Measurements from ENCODE around the gene KLHL4.
"Not testable (repeated sequence)": the region's sequence is repeated elsewhere in the genome, so short reads cannot be mapped to it uniquely, and the experiment has no call there.

KLHL4 gene

DNA sequence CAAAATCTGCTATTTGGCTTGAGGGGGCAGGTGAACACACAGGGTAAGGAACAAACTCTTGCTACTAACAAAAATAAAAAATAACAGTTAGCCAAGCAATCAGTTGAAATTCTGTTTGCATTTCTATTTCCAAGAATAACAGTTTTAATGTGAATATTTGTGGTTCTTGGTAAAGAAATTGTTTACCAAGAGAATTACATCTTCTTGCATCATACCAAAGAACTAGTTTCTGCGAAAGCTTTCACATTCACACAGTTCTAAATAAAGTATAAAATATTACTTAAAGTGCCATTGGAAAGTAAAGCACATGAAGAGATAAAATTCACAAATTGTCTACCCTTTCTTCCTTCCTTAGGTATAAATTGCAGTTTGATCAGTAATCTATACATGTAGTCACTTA lies 54.4 kb downstream of the KLHL4 start:
- Histone ChIP-seq H3K9me3 (ENCODE audit: control insufficient read depth, insufficient read depth, low read depth, low read length) (no peaks in the 10 kb centered on the region), H3K9ac (ENCODE audit: low read length) (no peak overlapping the region), H3K4me3 (ENCODE audit: low read depth, low read length) (no peak overlapping the region), H3K27me3 (ENCODE audit: control insufficient read depth, insufficient read depth, low read length) (no peaks in the 10 kb centered on the region), H3K36me3 (ENCODE audit: control insufficient read depth, insufficient read depth, low read length) (no peaks in the 10 kb centered on the region), H3K27ac (ENCODE audit: low read depth, low read length) (no peak overlapping the region), H3K4me1 (ENCODE audit: control insufficient read depth, insufficient read depth, low read length) (no peaks in the 10 kb centered on the region)

DNA sequence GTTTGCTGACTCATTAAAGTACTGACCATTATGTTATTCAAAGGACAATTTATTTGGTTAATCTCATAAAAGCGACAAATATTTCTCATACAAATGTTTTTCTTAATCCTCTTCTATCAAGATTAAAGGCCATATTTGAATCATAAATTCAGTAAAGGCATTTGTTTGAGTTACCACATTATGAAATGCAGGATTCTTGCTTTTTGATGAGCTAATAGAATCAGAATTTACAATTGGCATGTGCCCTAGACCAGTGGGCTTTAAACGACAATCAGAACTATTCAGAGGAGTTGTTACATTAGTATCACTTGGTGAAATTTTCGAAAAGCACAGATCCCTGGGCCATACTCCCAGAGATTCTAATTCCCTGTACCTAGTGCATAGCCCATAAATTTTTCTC lies 55.3 kb downstream of the KLHL4 start:
- Histone ChIP-seq H3K4me1 (ENCODE audit: control insufficient read depth, insufficient read depth, low read length) (no peaks in the 10 kb centered on the region), H3K9me3 (ENCODE audit: control insufficient read depth, insufficient read depth, low read depth, low read length) (no peaks in the 10 kb centered on the region), H3K4me3 (ENCODE audit: low read depth, low read length) (no peak overlapping the region), H3K9ac (ENCODE audit: low read length) (no peak overlapping the region), H3K36me3 (ENCODE audit: control insufficient read depth, insufficient read depth, low read length) (no peaks in the 10 kb centered on the region), H3K27me3 (ENCODE audit: control insufficient read depth, insufficient read depth, low read length) (no peaks in the 10 kb centered on the region), H3K27ac (ENCODE audit: low read depth, low read length) (no peak overlapping the region)

DNA sequence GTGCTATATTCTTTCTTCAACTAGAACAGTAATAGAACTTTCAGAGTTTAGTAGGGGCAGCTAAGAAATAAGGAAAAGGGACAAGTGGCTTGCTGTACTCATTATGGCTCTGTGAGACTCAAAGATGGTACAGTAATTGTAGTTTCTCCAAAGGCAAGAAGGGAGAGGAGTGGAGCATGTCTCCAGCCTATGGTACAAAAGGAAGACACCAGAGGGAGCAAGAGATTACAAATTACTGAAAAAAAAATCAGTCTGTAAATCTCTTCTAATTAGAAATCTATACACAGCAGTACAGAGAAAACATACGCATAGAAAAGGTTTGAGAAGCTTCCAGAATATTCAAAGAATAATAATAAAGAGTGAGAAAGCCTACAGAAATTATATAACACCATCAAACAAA lies 61.4 kb downstream of the KLHL4 start:
- no peak overlapping the region for H3K9ac ChIP-seq (ENCODE audit: low read length)
- H3K9me3 ChIP-seq (ENCODE audit: control insufficient read depth, insufficient read depth, low read depth, low read length), result 0 out of 2 replicates have a peak, but pooled peaks cover 3% of the 10 kb centered on the region
- no peak overlapping the region for H3K4me3 ChIP-seq (ENCODE audit: low read depth, low read length)
- no peaks in the 10 kb centered on the region for H3K36me3 ChIP-seq (ENCODE audit: control insufficient read depth, insufficient read depth, low read length)
- H3K4me1 ChIP-seq (ENCODE audit: control insufficient read depth, insufficient read depth, low read length), result peaks cover 8% of the 10 kb centered on the region
- no peak overlapping the region for H3K27ac ChIP-seq (ENCODE audit: low read depth, low read length)
- H3K27me3 ChIP-seq (ENCODE audit: control insufficient read depth, insufficient read depth, low read length), result no peaks in the 10 kb centered on the region

DNA sequence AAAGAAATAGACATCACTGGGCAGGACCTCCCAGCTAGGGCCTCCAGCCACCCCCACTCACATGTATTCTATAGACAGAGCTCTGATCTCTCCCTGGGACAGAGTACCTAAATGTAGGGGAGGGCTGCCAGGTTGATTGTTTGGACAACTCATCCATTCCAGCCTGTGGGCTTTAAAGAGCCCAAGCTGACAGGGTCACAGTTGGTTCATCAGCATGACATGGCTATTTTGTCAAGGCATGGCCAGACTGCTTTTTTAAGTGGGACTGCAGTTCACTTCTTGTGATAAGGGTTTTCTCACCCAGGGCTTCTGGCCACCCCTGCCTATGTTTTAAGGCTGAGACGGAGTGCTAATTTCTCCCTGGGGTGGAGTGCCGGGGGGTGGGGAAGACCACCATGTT lies 63.3 kb downstream of the KLHL4 start:
- Histone ChIP-seq H3K4me3 (ENCODE audit: low read depth, low read length) (no peak overlapping the region), H3K36me3 (ENCODE audit: control insufficient read depth, insufficient read depth, low read length) (no peaks in the 10 kb centered on the region), H3K4me1 (ENCODE audit: control insufficient read depth, insufficient read depth, low read length) (peaks cover 8% of the 10 kb centered on the region), H3K9me3 (ENCODE audit: control insufficient read depth, insufficient read depth, low read depth, low read length) (0 out of 2 replicates have a peak, but pooled peaks cover 5% of the 10 kb centered on the region), H3K27ac (ENCODE audit: low read depth, low read length) (0 out of 2 replicates have a peak overlapping the region, but pooled peaks have one; percentile 12), H3K9ac (ENCODE audit: low read length) (no peak overlapping the region), H3K27me3 (ENCODE audit: control insufficient read depth, insufficient read depth, low read length) (no peaks in the 10 kb centered on the region)

DNA sequence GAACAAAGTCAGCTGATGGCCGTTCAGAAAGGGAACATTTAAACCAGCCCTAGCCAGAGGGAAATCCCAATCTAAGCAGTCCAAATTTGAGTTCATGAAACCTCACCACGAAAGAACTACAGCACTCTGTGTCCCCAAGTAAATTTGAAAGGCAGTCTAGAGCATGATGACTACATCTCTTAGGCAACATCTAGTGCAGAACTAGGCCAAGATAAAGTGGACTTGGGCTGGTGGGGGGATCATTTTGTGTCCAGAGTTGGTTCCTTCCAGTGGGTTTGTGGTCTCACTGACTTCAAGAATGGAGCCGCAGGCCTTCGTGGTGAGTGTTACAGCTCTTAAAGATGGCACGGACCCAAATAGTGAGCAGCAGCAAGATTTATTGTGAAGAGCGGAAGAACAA lies 64.9 kb downstream of the KLHL4 start:
- no peaks in the 10 kb centered on the region for H3K27me3 ChIP-seq (ENCODE audit: control insufficient read depth, insufficient read depth, low read length)
- no peaks in the 10 kb centered on the region for H3K36me3 ChIP-seq (ENCODE audit: control insufficient read depth, insufficient read depth, low read length)
- H3K27ac ChIP-seq (ENCODE audit: low read depth, low read length), result no peak overlapping the region
- H3K9ac ChIP-seq (ENCODE audit: low read length), result no peak overlapping the region
- 0 out of 2 replicates have a peak, but pooled peaks cover 5% of the 10 kb centered on the region for H3K9me3 ChIP-seq (ENCODE audit: control insufficient read depth, insufficient read depth, low read depth, low read length)
- peaks cover 8% of the 10 kb centered on the region for H3K4me1 ChIP-seq (ENCODE audit: control insufficient read depth, insufficient read depth, low read length)
- no peak overlapping the region for H3K4me3 ChIP-seq (ENCODE audit: low read depth, low read length)

DNA sequence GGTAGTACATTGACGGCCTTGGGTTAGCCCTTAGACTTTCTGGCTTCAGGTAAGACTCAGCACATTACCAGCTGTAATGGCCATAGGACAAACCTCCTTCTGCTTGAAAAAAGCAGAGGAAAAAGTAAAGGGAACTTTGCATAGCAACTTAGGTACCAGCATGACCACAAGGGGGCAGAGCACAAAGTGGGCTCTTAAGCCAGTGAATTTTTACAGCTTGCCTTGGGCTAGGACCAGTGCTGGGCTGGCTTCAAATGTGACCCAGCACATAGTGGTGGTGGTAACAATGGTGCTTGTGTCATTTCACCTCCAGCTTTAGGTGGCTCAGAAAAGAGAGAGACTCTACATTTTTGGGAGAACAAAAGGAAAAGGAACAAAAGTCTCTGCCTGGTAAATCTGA lies 66.1 kb downstream of the KLHL4 start:
- 0 out of 2 replicates have a peak, but pooled peaks cover 5% of the 10 kb centered on the region for H3K9me3 ChIP-seq (ENCODE audit: control insufficient read depth, insufficient read depth, low read depth, low read length)
- H3K36me3 ChIP-seq (ENCODE audit: control insufficient read depth, insufficient read depth, low read length), result no peaks in the 10 kb centered on the region
- H3K4me1 ChIP-seq (ENCODE audit: control insufficient read depth, insufficient read depth, low read length), result peaks cover 3% of the 10 kb centered on the region; the same call in 1 of the 2 replicates
- H3K27me3 ChIP-seq (ENCODE audit: control insufficient read depth, insufficient read depth, low read length), result no peaks in the 10 kb centered on the region
- H3K9ac ChIP-seq (ENCODE audit: low read length), result no peak overlapping the region
- no peak overlapping the region for H3K4me3 ChIP-seq (ENCODE audit: low read depth, low read length)
- H3K27ac ChIP-seq (ENCODE audit: low read depth, low read length), result no peak overlapping the region

DNA sequence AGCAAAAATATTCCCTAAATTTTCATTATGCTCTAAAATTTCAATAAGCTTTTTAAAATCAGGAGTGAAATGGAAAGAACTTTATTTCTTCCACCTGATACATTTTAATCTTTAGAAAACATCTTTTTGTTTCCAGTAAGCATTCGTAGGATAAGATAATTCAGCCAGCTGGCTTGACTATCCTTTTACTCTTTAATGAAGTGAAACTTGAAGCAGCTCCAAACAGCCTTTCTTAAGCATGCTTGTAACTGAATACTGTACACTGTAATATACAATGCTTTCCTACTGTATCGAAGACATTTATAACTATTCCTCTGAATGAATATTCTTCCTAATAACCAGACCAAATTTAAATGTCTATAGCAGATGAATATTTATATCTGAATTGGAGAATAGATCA lies 98.8 kb downstream of the KLHL4 start:
- Histone ChIP-seq H3K27ac (ENCODE audit: low read depth, low read length) (no peak overlapping the region), H3K9me3 (ENCODE audit: control insufficient read depth, insufficient read depth, low read depth, low read length) (no peaks in the 10 kb centered on the region), H3K9ac (ENCODE audit: low read length) (no peak overlapping the region), H3K27me3 (ENCODE audit: control insufficient read depth, insufficient read depth, low read length) (no peaks in the 10 kb centered on the region), H3K4me3 (ENCODE audit: low read depth, low read length) (no peak overlapping the region), H3K36me3 (ENCODE audit: control insufficient read depth, insufficient read depth, low read length) (0 out of 2 replicates have a peak, but pooled peaks cover 2% of the 10 kb centered on the region), H3K4me1 (ENCODE audit: control insufficient read depth, insufficient read depth, low read length) (no peaks in the 10 kb centered on the region)

DNA sequence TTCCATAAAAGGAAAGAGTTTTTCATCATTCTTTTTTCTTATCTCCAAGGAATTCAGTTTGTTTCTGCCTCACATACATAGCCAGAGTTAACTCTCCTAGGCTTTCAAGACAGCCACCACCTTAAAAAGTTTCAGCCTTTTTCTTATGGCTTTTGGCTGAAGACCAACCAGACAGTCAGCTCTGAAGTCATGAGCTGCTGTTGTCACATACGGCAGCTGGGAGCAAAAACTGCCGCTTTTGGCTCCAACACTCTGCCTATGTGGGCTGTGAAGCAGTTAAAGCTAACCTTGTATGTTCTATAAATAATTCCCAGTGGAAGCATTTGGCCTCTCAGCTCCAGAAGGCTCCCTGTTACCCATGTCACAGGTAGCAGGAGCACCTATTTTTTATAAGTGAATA lies 104.1 kb downstream of the KLHL4 start:
- Histone ChIP-seq H3K9ac (ENCODE audit: low read length) (no peak overlapping the region), H3K36me3 (ENCODE audit: control insufficient read depth, insufficient read depth, low read length) (no peaks in the 10 kb centered on the region), H3K27ac (ENCODE audit: low read depth, low read length) (peak overlapping the region; percentile 63; the same call in 1 of the 2 replicates), H3K9me3 (ENCODE audit: control insufficient read depth, insufficient read depth, low read depth, low read length) (no peaks in the 10 kb centered on the region), H3K27me3 (ENCODE audit: control insufficient read depth, insufficient read depth, low read length) (no peaks in the 10 kb centered on the region), H3K4me3 (ENCODE audit: low read depth, low read length) (no peak overlapping the region), H3K4me1 (ENCODE audit: control insufficient read depth, insufficient read depth, low read length) (peaks cover 18% of the 10 kb centered on the region)

DNA sequence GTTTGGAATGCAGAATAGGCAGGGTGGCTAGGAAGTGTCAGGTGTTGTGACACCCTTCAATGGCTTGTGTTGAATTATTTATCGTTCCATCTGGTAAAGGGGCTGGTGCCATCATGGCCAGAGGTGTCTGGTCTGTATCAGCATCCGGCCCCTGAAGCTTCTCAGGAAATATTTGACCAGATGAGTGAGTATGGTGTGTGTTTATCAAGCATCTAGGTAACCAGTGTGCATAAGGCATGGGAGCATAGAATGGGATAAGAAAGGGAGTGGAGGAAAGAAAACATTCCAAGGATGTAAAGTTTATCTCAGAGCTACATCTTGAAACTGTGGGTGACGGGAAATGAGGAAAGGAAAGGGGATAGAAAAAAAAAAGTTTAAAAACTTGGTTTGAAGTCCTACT lies 109.4 kb downstream of the KLHL4 start:
- no peak overlapping the region for H3K9ac ChIP-seq (ENCODE audit: low read length)
- no peaks in the 10 kb centered on the region for H3K36me3 ChIP-seq (ENCODE audit: control insufficient read depth, insufficient read depth, low read length)
- H3K9me3 ChIP-seq (ENCODE audit: control insufficient read depth, insufficient read depth, low read depth, low read length), result no peaks in the 10 kb centered on the region
- peaks cover 48% of the 10 kb centered on the region for H3K4me1 ChIP-seq (ENCODE audit: control insufficient read depth, insufficient read depth, low read length)
- H3K27ac ChIP-seq (ENCODE audit: low read depth, low read length), result 0 out of 2 replicates have a peak overlapping the region, but pooled peaks have one; percentile 28
- H3K27me3 ChIP-seq (ENCODE audit: control insufficient read depth, insufficient read depth, low read length), result no peaks in the 10 kb centered on the region
- H3K4me3 ChIP-seq (ENCODE audit: low read depth, low read length), result no peak overlapping the region; the same call in 1 of the 2 replicates

DNA sequence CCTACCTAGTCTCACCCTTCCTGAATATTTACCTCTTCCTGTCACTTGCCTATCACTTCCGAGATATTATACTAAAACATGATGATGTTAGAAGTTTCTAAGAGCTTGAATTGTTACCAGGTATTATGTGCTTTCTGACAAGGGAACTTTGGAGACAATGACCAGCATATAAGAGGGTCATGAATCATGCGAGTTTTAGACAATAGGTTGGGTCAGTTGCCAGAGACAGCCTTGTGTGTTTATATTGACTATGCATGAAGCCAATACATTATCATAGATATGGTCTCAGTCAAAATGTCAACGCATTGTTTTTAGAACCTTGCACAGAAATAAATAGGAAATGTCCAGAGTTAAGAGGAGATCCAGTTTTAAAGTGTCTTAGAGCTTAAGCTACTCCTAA lies 116.8 kb downstream of the KLHL4 start:
- Histone ChIP-seq H3K27me3 (ENCODE audit: control insufficient read depth, insufficient read depth, low read length) (no peaks in the 10 kb centered on the region), H3K36me3 (ENCODE audit: control insufficient read depth, insufficient read depth, low read length) (peaks cover 13% of the 10 kb centered on the region; the same call in 1 of the 2 replicates), H3K9ac (ENCODE audit: low read length) (no peak overlapping the region), H3K27ac (ENCODE audit: low read depth, low read length) (no peak overlapping the region), H3K4me3 (ENCODE audit: low read depth, low read length) (no peak overlapping the region), H3K9me3 (ENCODE audit: control insufficient read depth, insufficient read depth, low read depth, low read length) (peaks cover 5% of the 10 kb centered on the region; the same call in 1 of the 2 replicates), H3K4me1 (ENCODE audit: control insufficient read depth, insufficient read depth, low read length) (peaks cover 24% of the 10 kb centered on the region)

DNA sequence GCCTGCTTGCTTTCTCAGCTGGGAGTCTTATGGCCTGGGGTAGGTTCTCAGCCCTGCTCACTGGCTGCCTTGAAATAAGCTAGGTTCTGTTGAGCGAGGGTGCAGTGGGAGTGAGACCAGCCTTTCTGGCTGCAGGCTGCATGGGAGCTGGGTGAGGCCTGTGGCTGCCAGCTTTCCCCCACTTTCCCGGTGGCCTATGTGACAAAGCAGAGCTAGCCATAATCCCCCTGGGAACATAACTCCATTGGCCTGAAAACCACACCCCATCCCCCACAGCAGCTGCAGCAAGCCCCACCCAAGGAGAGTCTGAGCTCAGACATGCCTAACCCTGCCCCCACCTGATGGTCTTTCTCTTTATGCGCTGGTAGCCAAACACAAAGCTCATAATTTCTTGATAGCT lies 118.9 kb downstream of the KLHL4 start:
- H3K9ac ChIP-seq (ENCODE audit: low read length), result no peak overlapping the region
- H3K4me1 ChIP-seq (ENCODE audit: control insufficient read depth, insufficient read depth, low read length), result peaks cover 15% of the 10 kb centered on the region
- H3K36me3 ChIP-seq (ENCODE audit: control insufficient read depth, insufficient read depth, low read length), result peaks cover 13% of the 10 kb centered on the region; the same call in 1 of the 2 replicates
- no peaks in the 10 kb centered on the region for H3K27me3 ChIP-seq (ENCODE audit: control insufficient read depth, insufficient read depth, low read length)
- H3K27ac ChIP-seq (ENCODE audit: low read depth, low read length), result no peak overlapping the region
- no peak overlapping the region for H3K4me3 ChIP-seq (ENCODE audit: low read depth, low read length)
- H3K9me3 ChIP-seq (ENCODE audit: control insufficient read depth, insufficient read depth, low read depth, low read length), result peaks cover 17% of the 10 kb centered on the region

DNA sequence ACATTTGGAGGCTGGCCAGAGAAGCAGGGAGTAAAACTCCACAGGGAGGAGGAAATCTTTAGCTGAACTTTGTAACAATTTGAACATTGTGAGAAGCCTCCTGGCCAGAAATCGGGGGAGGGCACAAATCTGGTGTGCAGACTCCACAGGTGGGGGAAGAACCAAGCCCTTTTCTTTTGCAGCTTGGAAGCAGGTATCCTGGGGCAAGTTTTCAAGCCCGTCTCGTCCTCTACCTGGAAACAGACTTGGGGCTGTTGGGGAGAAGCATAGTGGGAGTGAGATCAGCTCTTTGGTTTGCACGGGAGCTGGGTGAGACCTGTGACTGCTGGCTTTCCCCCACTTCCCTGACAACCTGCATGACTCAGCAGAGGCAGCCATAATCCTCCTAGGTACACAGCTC lies 123.8 kb downstream of the KLHL4 start:
- H3K27me3 ChIP-seq (ENCODE audit: control insufficient read depth, insufficient read depth, low read length); H3K4me3 ChIP-seq (ENCODE audit: low read depth, low read length); H3K27ac ChIP-seq (ENCODE audit: low read depth, low read length): not testable (repeated sequence)

More for the DNA sequence above, 123.8 kb downstream of the KLHL4 start:
- not testable (repeated sequence) for H3K36me3 ChIP-seq (ENCODE audit: control insufficient read depth, insufficient read depth, low read length); H3K4me1 ChIP-seq (ENCODE audit: control insufficient read depth, insufficient read depth, low read length); H3K9ac ChIP-seq (ENCODE audit: low read length)
- H3K9me3 ChIP-seq (ENCODE audit: control insufficient read depth, insufficient read depth, low read depth, low read length), result peaks cover 45% of the 10 kb centered on the region

All from HUES6 (cell line).